NCI-H774 (cell line): Measurements from ENCODE around the gene GPRIN2.
"Not testable (repeated sequence)": the region's sequence is repeated elsewhere in the genome, so short reads cannot be mapped to it uniquely, and the experiment has no call there.

ENCODE experiments used
- DNase-seq: peaks from one replicate; lab custom pipeline; 2025; lab: John Stamatoyannopoulos, UW

The GPRIN2 gene

GRCh38 chr10:46520381-46520780 lies 36.1 kb downstream of the GPRIN2 start:
- DNase-seq, result no peak

- DNase-seq, result no peak
Observed at GRCh38 chr10:46518028-46518725, 38.3 kb downstream of the GPRIN2 start.

- DNase-seq, result no peak
Observed at GRCh38 chr10:46517541-46517940, 38.9 kb downstream of the GPRIN2 start.

- DNase-seq, result no peak
Observed at GRCh38 chr10:46516660-46517416, 39.6 kb downstream of the GPRIN2 start.

- DNase-seq, result no peak
Observed at GRCh38 chr10:46515793-46516192, 40.7 kb downstream of the GPRIN2 start.

- DNase-seq, result no peak
Observed at GRCh38 chr10:46515366-46515765, 41.1 kb downstream of the GPRIN2 start.

GRCh38 chr10:46514899-46515298 lies 41.6 kb downstream of the GPRIN2 start:
- DNase-seq, result no peak

- DNase-seq, result no peak
Observed at GRCh38 chr10:46514431-46514861, 42.0 kb downstream of the GPRIN2 start.

- DNase-seq, result not testable (repeated sequence)
Observed at GRCh38 chr10:46513333-46513732, 43.1 kb downstream of the GPRIN2 start.

GRCh38 chr10:46512725-46513124 lies 43.7 kb downstream of the GPRIN2 start:
- not testable (repeated sequence) for DNase-seq

- DNase-seq, result not testable (repeated sequence)
Observed at GRCh38 chr10:46512002-46512401, 44.5 kb downstream of the GPRIN2 start.
